BJ (cell line): Measurements from ENCODE around the gene AATK. TPM values are rescaled to one million over a fixed set of nuclear protein-coding genes. Genes with fewer than 3 reads are reported as not detected.
"Not testable (repeated sequence)": the region's sequence is repeated elsewhere in the genome, so short reads cannot be mapped to it uniquely, and the experiment has no call there.

Source experiments
- CTCF ChIA-PET: fragments of 350-600 bp; formaldehyde crosslinking; extraction: SDS; loops from one replicate; lab custom pipeline; 2021; ENCODE audit warnings: antibody characterized with exemption, inconsistent platforms; lab: Yijun Ruan, JAX
- POLR2A ChIA-PET: fragments of 300-600 bp; sonication (Branson Sonifier 250); formaldehyde crosslinking; extraction: SDS; loops from one replicate; lab custom pipeline; 2021; ENCODE audit warnings: antibody characterized with exemption; lab: Charles Lee
- DNase-seq: peaks from one replicate; pipeline ENCODE4 v3.0.0-alpha.2; 2011; ENCODE audit warnings: low read depth
- H3K27me3 ChIP-seq: 2 replicates; pipeline ENCODE4 v1.6.0; 2011; ENCODE audit warnings: low read length; ENCODE audit not compliant: control insufficient read depth, insufficient read depth
- H3K36me3 ChIP-seq: 2 replicates; pipeline ENCODE4 v1.5.1; 2011; ENCODE audit warnings: low read length; ENCODE audit not compliant: control insufficient read depth, insufficient read depth
- H3K4me3 ChIP-seq: 2 replicates; pipeline ENCODE4 v1.5.1; 2011; ENCODE audit warnings: low read depth, mild to moderate bottlenecking, control low read depth, low read length
- polyA plus RNA-seq: library from polyadenylated mRNA; depleted of rRNA; stranded (reverse); fragments of >200 nt; gene quantifications from 2 replicates; pipeline ENCODE4 v1.2.3, GENCODE V29; 2011
- TF ChIP-seq, protein P1 (sequence below): IDR thresholded peaks from 2 replicates; pipeline ENCODE4 v1.5.1; 2011; ENCODE audit warnings: low read depth, mild to moderate bottlenecking, control low read depth, inconsistent platforms, low read length, moderate library complexity; ENCODE audit not compliant: insufficient read depth

AATK gene
- polyA plus RNA-seq, 1 experiment = 0.29 TPM

DNA sequence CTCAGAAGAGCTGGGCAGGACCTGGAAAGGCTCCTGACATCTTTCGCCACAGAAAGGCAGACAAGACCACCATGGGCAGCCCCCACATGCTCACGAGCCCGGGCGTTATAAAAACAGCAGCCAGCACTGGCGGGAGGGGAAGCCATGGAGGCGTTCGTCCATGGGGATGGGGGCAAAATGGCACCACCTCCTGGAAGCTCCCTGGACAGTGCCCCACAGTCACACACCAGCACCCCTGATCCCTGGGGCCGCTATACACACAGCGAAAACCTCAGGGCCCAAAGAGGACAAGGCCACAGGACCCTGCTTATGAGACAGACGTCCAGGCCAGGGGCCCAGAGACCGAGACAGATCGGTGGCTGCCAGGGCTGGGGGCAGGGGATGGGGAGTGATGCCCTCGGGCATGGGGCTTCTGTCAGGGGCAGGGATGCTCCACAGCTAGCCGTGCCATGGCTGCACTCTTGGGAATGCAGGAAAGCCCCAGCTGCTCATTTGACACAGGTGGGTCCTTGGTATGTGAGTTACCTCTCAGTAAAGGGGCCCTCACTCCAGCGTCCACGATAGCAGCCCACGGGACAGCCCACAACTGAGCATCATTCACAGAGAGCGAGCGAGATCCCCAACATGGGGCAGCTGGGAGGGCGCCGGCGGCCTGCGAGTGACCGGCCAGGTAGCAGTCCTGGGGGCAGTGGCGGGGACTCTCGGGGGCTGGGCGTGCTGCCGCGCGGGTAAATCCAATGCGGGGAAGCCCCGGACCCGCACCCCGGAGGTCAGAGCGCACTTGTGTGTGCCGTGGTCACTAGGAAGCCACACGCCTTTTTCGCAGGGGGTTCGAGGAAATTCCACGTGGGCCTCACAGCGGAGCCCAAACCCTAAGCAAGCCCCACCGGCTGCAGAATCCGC lies 7.1 kb downstream of the AATK start:
- Histone ChIP-seq H3K27me3 (0 out of 2 replicates have a peak, but pooled peaks cover 1% of the 10 kb centered on the region), H3K36me3 (no peaks in the 10 kb centered on the region), H3K4me3 (no peak overlapping the region)
- TF ChIP-seq, protein P1, sequence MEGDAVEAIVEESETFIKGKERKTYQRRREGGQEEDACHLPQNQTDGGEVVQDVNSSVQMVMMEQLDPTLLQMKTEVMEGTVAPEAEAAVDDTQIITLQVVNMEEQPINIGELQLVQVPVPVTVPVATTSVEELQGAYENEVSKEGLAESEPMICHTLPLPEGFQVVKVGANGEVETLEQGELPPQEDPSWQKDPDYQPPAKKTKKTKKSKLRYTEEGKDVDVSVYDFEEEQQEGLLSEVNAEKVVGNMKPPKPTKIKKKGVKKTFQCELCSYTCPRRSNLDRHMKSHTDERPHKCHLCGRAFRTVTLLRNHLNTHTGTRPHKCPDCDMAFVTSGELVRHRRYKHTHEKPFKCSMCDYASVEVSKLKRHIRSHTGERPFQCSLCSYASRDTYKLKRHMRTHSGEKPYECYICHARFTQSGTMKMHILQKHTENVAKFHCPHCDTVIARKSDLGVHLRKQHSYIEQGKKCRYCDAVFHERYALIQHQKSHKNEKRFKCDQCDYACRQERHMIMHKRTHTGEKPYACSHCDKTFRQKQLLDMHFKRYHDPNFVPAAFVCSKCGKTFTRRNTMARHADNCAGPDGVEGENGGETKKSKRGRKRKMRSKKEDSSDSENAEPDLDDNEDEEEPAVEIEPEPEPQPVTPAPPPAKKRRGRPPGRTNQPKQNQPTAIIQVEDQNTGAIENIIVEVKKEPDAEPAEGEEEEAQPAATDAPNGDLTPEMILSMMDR = no peak
- CTCF ChIA-PET = no interaction called here
- no peak for DNase-seq
- POLR2A ChIA-PET = no interaction called here

DNA sequence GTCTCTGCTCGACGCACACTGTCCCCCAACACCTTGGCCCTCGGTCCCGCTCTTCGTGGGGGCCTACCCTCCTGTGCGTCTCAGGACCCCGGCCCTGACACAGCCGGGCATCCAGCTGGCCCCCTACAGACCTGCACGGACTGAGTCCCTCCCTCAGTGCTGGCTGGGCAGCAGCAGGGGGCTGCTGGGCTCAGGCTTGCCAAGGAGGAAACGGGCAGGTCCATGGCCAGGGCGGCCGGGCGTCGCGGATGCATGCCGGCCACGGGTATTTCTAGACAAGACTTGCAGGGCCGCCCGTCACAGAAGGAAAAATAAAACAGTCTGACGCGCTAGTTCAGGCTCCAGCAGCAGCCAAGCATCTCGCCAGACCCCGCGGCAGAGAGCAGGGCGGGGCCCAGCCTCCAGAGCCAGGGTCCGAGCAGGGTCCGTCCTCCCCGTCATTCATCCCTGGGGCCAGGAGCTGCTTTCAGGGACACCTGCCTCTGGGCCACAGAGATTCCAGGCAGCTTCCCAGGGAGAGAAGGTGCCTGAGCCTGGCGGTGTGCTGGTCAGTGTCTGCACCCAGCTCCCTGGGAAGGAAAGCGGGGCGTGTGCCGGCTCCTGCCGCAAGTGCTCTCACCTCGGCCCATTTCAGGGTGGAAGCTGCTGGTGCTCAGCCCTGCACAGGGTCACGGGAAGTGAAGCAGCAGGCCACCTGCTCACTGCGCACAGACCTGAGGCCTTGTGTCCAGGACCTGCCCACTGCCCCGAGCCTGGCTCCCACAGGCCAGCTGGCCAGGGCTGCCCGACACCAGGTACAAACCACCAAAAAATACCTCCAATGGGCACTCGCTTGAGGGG lies 8.0 kb downstream of the AATK start:
- ChIA-PET POLR2A (no interaction called here), CTCF (no interaction called here)
- H3K36me3 ChIP-seq = no peaks in the 10 kb centered on the region
- no peak for DNase-seq
- no peak overlapping the region for H3K4me3 ChIP-seq
- TF ChIP-seq, protein P1 = no peak
- 0 out of 2 replicates have a peak, but pooled peaks cover 1% of the 10 kb centered on the region for H3K27me3 ChIP-seq

DNA sequence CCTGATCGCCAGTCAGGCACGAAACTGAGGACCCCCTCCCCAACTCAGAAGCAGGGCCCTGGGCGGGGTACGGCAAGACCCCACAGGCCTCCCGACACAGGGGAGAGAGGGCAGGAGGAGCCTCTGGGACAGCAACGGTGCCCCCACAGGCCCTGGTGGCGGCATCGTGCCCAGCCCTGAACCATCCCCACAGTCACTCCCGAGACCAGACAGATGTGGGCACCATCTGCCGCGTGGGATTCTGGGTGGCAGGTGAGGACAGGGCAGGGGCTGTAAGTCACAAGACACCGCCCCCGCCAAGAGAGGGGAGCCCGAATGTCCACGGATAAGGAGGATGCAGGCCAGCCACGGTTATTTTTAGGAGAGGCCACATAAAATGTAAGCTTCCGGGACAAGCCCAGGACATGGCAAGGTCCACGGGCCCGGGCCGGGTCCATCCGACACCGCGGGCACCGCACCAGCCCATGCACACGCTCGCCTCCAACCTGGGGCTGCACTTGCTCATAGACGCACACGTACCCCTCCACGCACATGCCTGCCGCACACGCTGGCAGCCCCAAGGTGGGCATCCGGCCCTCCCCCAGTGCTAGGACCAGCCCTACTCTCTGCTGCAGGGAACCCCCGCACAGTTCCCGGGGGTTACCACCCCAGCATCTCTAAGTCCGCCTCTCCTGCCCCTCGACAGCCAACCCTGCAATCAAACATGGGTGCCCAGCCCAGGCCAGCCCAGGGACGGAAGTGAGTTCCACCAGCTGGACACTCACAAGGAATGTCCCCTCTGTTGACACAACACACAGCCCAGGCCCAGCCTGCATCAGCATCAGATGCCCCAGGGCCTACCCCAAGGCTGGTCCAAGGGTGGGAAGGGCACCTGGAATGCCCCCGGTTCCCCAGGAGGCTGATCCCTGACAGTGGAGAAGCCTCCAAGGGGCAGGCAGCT lies 8.9 kb downstream of the AATK start:
- no peaks in the 10 kb centered on the region for H3K36me3 ChIP-seq
- POLR2A ChIA-PET = no interaction called here
- H3K4me3 ChIP-seq = no peak overlapping the region
- DNase-seq = no peak
- H3K27me3 ChIP-seq = 0 out of 2 replicates have a peak, but pooled peaks cover 1% of the 10 kb centered on the region
- CTCF ChIA-PET = no interaction called here
- TF ChIP-seq, protein P1 = no peak

DNA sequence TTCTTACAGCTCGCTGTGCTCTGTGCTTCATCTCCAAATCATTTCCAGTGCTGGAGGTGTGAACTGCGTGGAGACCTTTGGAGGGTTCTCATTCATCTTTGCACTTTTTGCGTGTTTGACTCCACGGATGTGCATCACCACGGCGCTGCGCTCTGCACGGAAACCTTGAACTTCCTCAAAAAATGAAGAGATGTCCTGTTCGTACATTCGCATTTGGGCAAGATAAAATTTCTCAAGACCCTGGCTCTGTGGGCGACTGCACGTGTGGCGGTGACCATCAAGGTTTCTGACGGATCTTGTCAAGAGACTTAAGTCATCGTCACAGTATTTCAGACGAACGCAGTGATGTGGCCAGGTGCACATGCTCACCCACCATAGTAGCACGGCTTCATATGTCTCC lies 11.1 kb downstream of the AATK start:
- Histone ChIP-seq H3K36me3 (no peaks in the 10 kb centered on the region), H3K4me3 (no peak overlapping the region), H3K27me3 (0 out of 2 replicates have a peak, but pooled peaks cover 4% of the 10 kb centered on the region)
- DNase-seq = no peak
- TF ChIP-seq, protein P1 = no peak
- POLR2A ChIA-PET = no interaction called here
- CTCF ChIA-PET = interaction anchor here (1.5 to 5.4 kb wide), 2 partner anchors 13 to 23 kb away, joined by 3 to 30 read pairs; no protein-coding TSS in a partner anchor

DNA sequence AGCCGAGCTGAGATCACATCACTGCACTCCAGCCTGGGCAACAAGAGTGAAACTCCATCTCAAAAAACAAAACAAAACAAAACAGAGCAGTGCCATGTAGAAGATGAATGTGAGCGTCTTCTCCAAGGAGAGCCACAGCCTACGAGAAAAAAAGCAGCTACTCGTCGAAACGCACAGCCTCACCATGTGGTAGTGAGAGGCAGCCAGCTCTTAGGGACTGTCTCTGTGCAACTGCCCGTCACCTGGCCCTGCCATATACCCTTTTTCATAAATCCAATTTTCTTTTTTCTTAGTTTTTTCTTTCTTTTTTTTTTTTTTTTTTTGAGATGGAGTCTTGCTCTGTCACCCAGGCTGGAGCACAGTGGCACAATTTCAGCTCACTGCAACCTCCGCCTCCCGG lies 12.0 kb downstream of the AATK start:
- H3K27me3 ChIP-seq, DNase-seq, POLR2A ChIA-PET, H3K36me3 ChIP-seq, H3K4me3 ChIP-seq: not testable (repeated sequence)
- CTCF ChIA-PET = interaction anchor here (0.6 to 5.4 kb wide), 3 partner anchors 12 to 66 kb away, joined by 3 to 30 read pairs (median 5); no protein-coding TSS in a partner anchor
